Measurements from ENCODE around the gene KCNE4.

- TF ChIP-seq EZH2 (IDR thresholded peaks at IDR 0.05; ENCODE audit: low read length, unreplicated experiment), result no peak
- no peak for TF ChIP-seq EZH2phosphoT487 (IDR thresholded peaks at IDR 0.05; ENCODE audit: borderline replicate concordance, low read length)
- TF ChIP-seq CTCF (conservative IDR thresholded peaks at IDR 0.05; ENCODE audit: low read depth, low read length), result no peak
Observed at GRCh38 chr2:223008956-223009355, 43.0 kb upstream of the KCNE4 start.

Data from PC-3 (cell line).